HEK293 (cell line): ENCODE measurements around the gene CSKMT.
A peak's percentile ranks its signal among the peaks of the same experiment; 100 is the strongest.

ENCODE experiments used
- ELK4 ChIP-seq: IDR thresholded peaks from 2 replicates; pipeline ENCODE4 v1.6.1; 2011; ENCODE audit warnings: mild to moderate bottlenecking, low read depth, low read length, borderline replicate concordance
- HIC1 ChIP-seq: fragments of 450-650 bp; formaldehyde crosslinking; IDR thresholded peaks from 2 replicates; pipeline ENCODE4 v1.5.1; 2016; ENCODE audit warnings: missing biosample characterization, missing genetic modification characterization
- HOXA7 ChIP-seq: sonication (generic); formaldehyde crosslinking; IDR thresholded peaks from 2 replicates; pipeline ENCODE4 v1.8.1; 2022; ENCODE audit warnings: missing genetic modification reagents, borderline replicate concordance
- MYNN ChIP-seq: fragments of 450-650 bp; formaldehyde crosslinking; IDR thresholded peaks from 2 replicates; pipeline ENCODE4 v1.5.1; 2016; ENCODE audit warnings: missing biosample characterization, missing genetic modification characterization, borderline replicate concordance
- PATZ1 ChIP-seq: fragments of 450-650 bp; formaldehyde crosslinking; IDR thresholded peaks from 2 replicates; pipeline ENCODE4 v1.5.1; 2016; ENCODE audit warnings: missing biosample characterization, missing genetic modification characterization
- SP7 ChIP-seq: fragments of 450-650 bp; formaldehyde crosslinking; IDR thresholded peaks from 2 replicates; pipeline ENCODE4 v1.5.1; 2016; ENCODE audit warnings: missing biosample characterization, missing genetic modification characterization
- TSHZ1 ChIP-seq: fragments of 450-650 bp; formaldehyde crosslinking; IDR thresholded peaks from 2 replicates; pipeline ENCODE4 v1.5.1; 2016; ENCODE audit warnings: missing biosample characterization, missing genetic modification characterization, borderline replicate concordance
- ZBTB48 ChIP-seq: fragments of 450-650 bp; formaldehyde crosslinking; IDR thresholded peaks from 2 replicates; pipeline ENCODE4 v1.5.1; 2016; ENCODE audit warnings: missing biosample characterization, missing genetic modification characterization
- ZBTB6 ChIP-seq: fragments of 450-650 bp; formaldehyde crosslinking; IDR thresholded peaks from 2 replicates; pipeline ENCODE4 v1.5.1; 2017; ENCODE audit warnings: missing biosample characterization, missing genetic modification characterization
- ZFHX2 ChIP-seq: fragments of 450-650 bp; formaldehyde crosslinking; conservative IDR thresholded peaks from 2 replicates; pipeline ENCODE4 v1.5.1; 2016; ENCODE audit warnings: missing biosample characterization, missing genetic modification characterization
- ZNF10 ChIP-seq: fragments of 450-650 bp; formaldehyde crosslinking; IDR thresholded peaks from 2 replicates; pipeline ENCODE4 v1.5.1; 2017; ENCODE audit warnings: missing biosample characterization, missing genetic modification characterization
- ZNF132 ChIP-seq: fragments of 450-650 bp; formaldehyde crosslinking; IDR thresholded peaks from 2 replicates; pipeline ENCODE4 v1.5.1; 2017; ENCODE audit warnings: missing biosample characterization, missing genetic modification characterization, borderline replicate concordance
- ZNF133 ChIP-seq: fragments of 450-650 bp; formaldehyde crosslinking; IDR thresholded peaks from 2 replicates; pipeline ENCODE4 v1.5.1; 2016; ENCODE audit warnings: missing biosample characterization, missing genetic modification characterization
- ZNF24 ChIP-seq: fragments of 450-650 bp; formaldehyde crosslinking; IDR thresholded peaks from 2 replicates; pipeline ENCODE4 v1.5.1; 2016; ENCODE audit warnings: missing biosample characterization, missing genetic modification characterization
- ZNF266 ChIP-seq: fragments of 450-650 bp; formaldehyde crosslinking; IDR thresholded peaks from 2 replicates; pipeline ENCODE4 v1.5.1; 2016; ENCODE audit warnings: missing biosample characterization, missing genetic modification characterization, low read depth
- ZNF280C ChIP-seq: fragments of 450-650 bp; formaldehyde crosslinking; IDR thresholded peaks from 2 replicates; pipeline ENCODE4 v1.5.1; 2016; ENCODE audit warnings: missing biosample characterization, missing genetic modification characterization
- ZNF394 ChIP-seq: fragments of 450-650 bp; formaldehyde crosslinking; IDR thresholded peaks from 2 replicates; pipeline ENCODE4 v1.5.1; 2016; ENCODE audit warnings: missing biosample characterization, missing genetic modification characterization, mild to moderate bottlenecking, moderate library complexity, borderline replicate concordance
- ZNF433 ChIP-seq: fragments of 450-650 bp; formaldehyde crosslinking; IDR thresholded peaks from 2 replicates; pipeline ENCODE4 v1.5.1; 2016; ENCODE audit warnings: missing biosample characterization, missing genetic modification characterization, low read depth
- ZNF501 ChIP-seq: fragments of 450-650 bp; formaldehyde crosslinking; IDR thresholded peaks from 2 replicates; pipeline ENCODE4 v1.5.1; 2016; ENCODE audit warnings: missing biosample characterization, missing genetic modification characterization
- ZNF513 ChIP-seq: fragments of 450-650 bp; IDR thresholded peaks from 2 replicates; pipeline ENCODE4 v1.5.1; 2018; ENCODE audit warnings: missing biosample characterization, missing genetic modification characterization
- ZNF521 ChIP-seq: fragments of 450-650 bp; formaldehyde crosslinking; IDR thresholded peaks from 2 replicates; pipeline ENCODE4 v1.5.1; 2017; ENCODE audit warnings: missing biosample characterization, mild to moderate bottlenecking, missing genetic modification characterization
- ZNF555 ChIP-seq: fragments of 450-650 bp; formaldehyde crosslinking; conservative IDR thresholded peaks from 2 replicates; pipeline ENCODE4 v1.5.1; 2017; ENCODE audit warnings: missing biosample characterization, mild to moderate bottlenecking, missing genetic modification characterization, inconsistent platforms
- ZNF610 ChIP-seq: fragments of 450-650 bp; formaldehyde crosslinking; IDR thresholded peaks from 2 replicates; pipeline ENCODE4 v1.5.1; 2016; ENCODE audit warnings: missing biosample characterization, missing genetic modification characterization, borderline replicate concordance
- ZNF664 ChIP-seq: fragments of 450-650 bp; formaldehyde crosslinking; IDR thresholded peaks from 2 replicates; pipeline ENCODE4 v1.5.1; 2016; ENCODE audit warnings: missing biosample characterization, missing genetic modification characterization
- ZNF677 ChIP-seq: fragments of 450-650 bp; IDR thresholded peaks from 2 replicates; pipeline ENCODE4 v1.5.0; 2018; ENCODE audit warnings: missing biosample characterization, mild to moderate bottlenecking, missing genetic modification characterization, moderate library complexity

Gene CSKMT

GRCh38 chr11:62709247-62710000 lies 44.3 kb downstream of the CSKMT start (continued):
- TF ChIP-seq ZNF133 (tag by site-specific recombination), result no peak
- no peak for TF ChIP-seq HIC1 (tag by site-specific recombination)
- no peak for TF ChIP-seq ZNF513
- TF ChIP-seq HOXA7 (CRISPR knock-in tag), result no peak
- TF ChIP-seq ZNF280C, result no peak
- TF ChIP-seq ZNF394 (tag by site-specific recombination), result no peak
- 0 out of 2 replicates have a peak, but pooled peaks have one; percentile 22 for TF ChIP-seq SP7 (tag by site-specific recombination)
- no peak for TF ChIP-seq ZNF677
- TF ChIP-seq ZNF433 (tag by site-specific recombination), result no peak
- TF ChIP-seq ZBTB6, result no peak
- TF ChIP-seq ZNF521 (tag by site-specific recombination), result no peak
- no peak for TF ChIP-seq ZNF132 (tag by site-specific recombination)
- TF ChIP-seq MYNN, result no peak
- no peak for TF ChIP-seq ZFHX2
- TF ChIP-seq ZNF266 (tag by site-specific recombination), result no peak
- no peak for TF ChIP-seq ZNF610 (tag by site-specific recombination)
- TF ChIP-seq ZNF24 (tag by site-specific recombination), result no peak
- TF ChIP-seq ELK4, result no peak
- TF ChIP-seq ZNF555, result no peak
- no peak for TF ChIP-seq TSHZ1 (tag by site-specific recombination)
- no peak for TF ChIP-seq ZNF10 (tag by site-specific recombination)
- TF ChIP-seq PATZ1 (tag by site-specific recombination), result peak; percentile 43; the same call in 1 of the 2 replicates
- no peak for TF ChIP-seq ZBTB48 (tag by site-specific recombination)
- no peak for TF ChIP-seq ZNF664
- TF ChIP-seq ZNF501 (tag by site-specific recombination), result no peak
